IPS-18c (cell line): Measurements from ENCODE around the gene LIN54.

Source experiments
- H3K4me3 ChIP-seq: 2 replicates; pipeline ENCODE4 v1.7.0; 2013; ENCODE audit warnings: low read depth, mild to moderate bottlenecking, low read length, moderate library complexity; ENCODE audit not compliant: insufficient read depth
- H3K9me3 ChIP-seq: one replicate; pipeline ENCODE4 v1.6.1; 2013; ENCODE audit warnings: mild to moderate bottlenecking, low read length, moderate library complexity; ENCODE audit not compliant: control insufficient read depth, insufficient read depth

The LIN54 gene

DNA sequence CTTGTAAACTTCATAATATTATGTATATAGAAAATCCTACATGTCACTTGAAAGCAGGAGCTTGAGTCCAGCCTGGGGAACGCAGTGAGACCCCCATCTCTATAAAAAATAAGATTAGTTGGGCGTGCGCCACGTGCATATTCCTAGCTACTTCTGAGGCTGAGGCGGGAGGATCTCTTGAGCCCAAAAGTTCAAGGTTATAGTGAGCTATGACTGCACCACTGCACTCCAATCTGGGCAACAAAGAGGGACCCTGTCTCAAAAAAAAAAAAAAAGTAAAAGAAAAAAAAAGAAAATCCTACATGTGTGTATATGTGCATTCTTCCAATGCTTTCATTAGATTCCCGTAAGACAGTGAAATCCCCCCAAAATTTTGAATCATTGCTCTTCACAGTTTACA is 121.3 kb downstream of the LIN54 start:
- peaks cover 2% of the 10 kb centered on the region for H3K9me3 ChIP-seq
- peak overlapping the region; percentile 10; the same call in 1 of the 2 replicates for H3K4me3 ChIP-seq

DNA sequence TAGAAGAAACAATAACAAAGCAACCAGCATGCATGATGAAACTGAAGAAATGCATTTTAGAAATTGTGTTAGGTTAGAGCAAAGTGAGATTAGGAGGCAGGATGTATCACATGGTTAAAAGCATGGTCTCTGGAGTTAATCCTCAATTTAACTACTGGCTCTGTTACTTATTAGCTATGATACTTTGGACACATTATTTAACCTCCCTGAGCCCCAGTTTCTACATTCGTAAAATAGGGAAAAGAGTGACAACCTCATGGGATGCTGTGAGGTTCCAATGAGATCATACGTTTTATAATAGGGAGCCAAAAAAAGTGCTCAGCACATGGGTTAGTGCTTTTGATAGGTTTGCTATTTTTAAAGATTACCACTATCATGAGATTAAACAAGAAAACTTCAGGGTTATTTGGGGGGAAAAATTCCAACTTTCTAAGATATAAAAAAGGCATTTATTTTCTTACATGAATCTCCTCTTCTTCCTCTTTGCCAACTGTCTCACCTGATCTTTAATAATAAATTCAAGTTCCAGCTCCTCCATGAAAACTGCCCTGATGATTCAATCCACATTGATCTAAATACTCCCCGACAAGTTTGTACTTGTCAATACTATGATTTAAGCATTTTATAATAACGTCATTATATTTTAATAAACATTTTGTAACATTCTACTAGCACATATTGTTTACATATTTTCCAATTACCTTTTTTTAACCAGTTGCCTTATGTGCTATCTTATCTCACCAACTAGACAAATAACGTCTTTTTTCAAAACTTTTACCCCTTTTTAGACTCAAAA is 124.3 kb downstream of the LIN54 start:
- Histone ChIP-seq H3K9me3 (peaks cover 2% of the 10 kb centered on the region), H3K4me3 (no peak overlapping the region)

DNA sequence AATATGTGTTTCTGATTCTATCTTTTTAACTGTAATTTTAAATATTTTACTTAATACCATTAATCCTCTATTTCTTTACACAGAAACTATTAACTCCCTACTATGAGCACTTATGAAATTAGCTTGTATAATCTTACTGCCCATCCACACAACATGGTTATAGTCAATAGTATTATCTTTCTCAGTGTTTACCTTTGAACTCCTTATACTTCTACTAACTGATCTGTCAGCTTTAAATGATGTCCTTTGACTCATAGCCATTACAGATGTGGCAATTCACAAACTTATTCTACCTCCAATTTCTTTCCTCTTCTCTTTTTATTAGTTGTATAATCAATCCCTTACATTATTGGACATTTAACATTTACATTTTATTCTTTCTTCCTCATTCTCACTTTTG is 125.2 kb downstream of the LIN54 start:
- H3K9me3 ChIP-seq: no peaks in the 10 kb centered on the region
- H3K4me3 ChIP-seq: no peak overlapping the region
